Measurements from ENCODE around the gene NUDCD3. TPM values are rescaled to one million over a fixed set of nuclear protein-coding genes. Genes with fewer than 3 reads are reported as not detected.

Gene NUDCD3
- total RNA-seq, 1 donor from 2014 or later = 91.0 TPM

DNA sequence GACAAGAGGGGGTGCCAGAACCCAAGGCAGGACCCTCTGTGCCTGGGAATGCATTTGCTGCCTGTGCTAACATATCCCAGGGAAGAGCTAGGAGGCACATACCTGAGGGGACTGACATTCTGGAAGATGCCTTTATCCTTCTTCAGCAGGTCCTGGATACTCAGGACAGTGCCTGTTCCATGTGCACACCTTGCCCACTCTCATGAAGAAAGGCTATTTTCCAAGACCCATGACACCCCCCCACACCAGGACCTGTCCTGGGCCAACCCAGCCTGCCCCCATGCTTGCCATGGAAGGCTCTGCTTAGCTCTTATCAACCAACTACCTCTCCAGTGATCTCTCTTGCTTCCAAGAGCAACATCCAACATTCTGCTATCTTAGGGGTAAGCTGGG, 97.8 kb downstream of the NUDCD3 start:
- no peak overlapping the region for H3K4me3 ChIP-seq
- ATAC-seq = no peak
- H3K9me3 ChIP-seq = no peaks in the 10 kb centered on the region
- H3K27ac ChIP-seq = no peak overlapping the region
- intact Hi-C loops (cut with DNase I) = no loop called here
- TF ChIP-seq, protein P1, sequence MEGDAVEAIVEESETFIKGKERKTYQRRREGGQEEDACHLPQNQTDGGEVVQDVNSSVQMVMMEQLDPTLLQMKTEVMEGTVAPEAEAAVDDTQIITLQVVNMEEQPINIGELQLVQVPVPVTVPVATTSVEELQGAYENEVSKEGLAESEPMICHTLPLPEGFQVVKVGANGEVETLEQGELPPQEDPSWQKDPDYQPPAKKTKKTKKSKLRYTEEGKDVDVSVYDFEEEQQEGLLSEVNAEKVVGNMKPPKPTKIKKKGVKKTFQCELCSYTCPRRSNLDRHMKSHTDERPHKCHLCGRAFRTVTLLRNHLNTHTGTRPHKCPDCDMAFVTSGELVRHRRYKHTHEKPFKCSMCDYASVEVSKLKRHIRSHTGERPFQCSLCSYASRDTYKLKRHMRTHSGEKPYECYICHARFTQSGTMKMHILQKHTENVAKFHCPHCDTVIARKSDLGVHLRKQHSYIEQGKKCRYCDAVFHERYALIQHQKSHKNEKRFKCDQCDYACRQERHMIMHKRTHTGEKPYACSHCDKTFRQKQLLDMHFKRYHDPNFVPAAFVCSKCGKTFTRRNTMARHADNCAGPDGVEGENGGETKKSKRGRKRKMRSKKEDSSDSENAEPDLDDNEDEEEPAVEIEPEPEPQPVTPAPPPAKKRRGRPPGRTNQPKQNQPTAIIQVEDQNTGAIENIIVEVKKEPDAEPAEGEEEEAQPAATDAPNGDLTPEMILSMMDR (IDR thresholded peaks at IDR 0.05) = no peak
- H3K27me3 ChIP-seq = no peaks in the 10 kb centered on the region
- peaks cover 54% of the 10 kb centered on the region for H3K36me3 ChIP-seq
- no peak for DNase-seq
- H3K4me1 ChIP-seq = peaks cover 8% of the 10 kb centered on the region

DNA sequence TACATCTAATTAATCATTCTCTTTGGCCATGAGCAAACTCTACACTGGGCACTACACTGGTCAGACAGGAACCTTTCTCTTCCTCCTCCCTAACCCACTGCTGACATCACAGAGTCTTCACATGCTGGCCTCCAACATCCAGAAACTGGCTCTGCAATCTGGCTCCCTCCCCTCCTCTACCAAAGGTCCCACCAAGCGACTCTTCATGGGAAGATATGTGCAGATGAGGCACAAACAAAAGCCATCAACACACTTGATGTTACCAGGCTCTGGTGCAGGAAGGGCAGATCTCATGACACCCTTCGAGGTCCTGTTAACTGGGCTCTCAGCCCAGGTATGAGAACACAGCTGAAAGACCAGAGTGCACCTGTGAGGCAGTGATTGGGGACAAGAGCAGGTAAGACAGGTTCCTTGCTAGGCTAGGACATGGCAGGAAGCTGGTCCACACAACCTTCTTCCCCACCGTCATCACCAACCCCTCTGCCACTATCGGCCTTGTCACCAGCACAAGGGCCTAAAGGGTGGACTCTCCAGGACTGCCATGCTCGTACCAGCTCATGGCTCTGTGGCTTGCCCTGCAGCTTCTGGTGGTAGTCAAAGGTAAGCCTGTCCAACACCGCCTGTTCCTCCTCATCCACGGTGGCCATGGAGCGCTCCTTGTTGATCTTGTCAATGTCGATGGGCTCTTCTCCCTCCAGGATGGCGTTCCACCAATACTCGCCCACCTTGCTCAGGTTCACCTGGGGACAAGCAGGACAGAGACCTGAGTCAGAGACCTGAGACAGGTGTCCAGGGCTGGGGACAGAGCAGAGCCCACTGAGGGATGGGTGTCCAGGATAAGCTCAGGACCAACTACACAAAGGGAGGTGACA, 98.5 kb downstream of the NUDCD3 start:
- Histone ChIP-seq H3K27me3 (no peaks in the 10 kb centered on the region), H3K4me1 (peaks cover 2% of the 10 kb centered on the region), H3K9me3 (no peaks in the 10 kb centered on the region), H3K36me3 (peaks cover 59% of the 10 kb centered on the region), H3K27ac (no peak overlapping the region), H3K4me3 (no peak overlapping the region)
- DNase-seq (no peak), ATAC-seq (no peak)
- TF ChIP-seq, protein P1 (IDR thresholded peaks at IDR 0.05) = no peak
- intact Hi-C loops (cut with DNase I) = no loop called here

DNA sequence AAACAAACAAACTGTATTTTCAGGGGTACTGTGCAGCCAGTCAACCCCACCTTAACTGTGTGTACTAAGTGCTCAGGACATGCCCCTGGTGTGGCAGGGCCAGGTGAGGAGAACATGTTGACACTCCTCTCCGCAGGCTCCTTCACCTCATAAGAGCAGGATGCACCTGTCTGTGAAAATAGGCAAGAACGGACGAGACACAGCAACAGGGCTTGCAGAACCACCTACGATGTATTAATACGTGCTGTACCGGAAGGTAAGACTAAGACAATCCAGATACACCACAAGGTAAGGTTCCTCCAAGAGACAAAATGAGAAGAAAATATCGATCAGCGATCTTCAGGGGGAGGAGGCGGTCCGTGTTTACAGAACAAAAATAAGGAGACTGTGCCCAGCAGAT, 99.3 kb downstream of the NUDCD3 start:
- H3K36me3 ChIP-seq = peaks cover 67% of the 10 kb centered on the region
- TF ChIP-seq, protein P1 (IDR thresholded peaks at IDR 0.05) = no peak
- intact Hi-C loops (cut with DNase I) = no loop called here
- no peaks in the 10 kb centered on the region for H3K9me3 ChIP-seq
- H3K27me3 ChIP-seq = no peaks in the 10 kb centered on the region
- H3K4me1 ChIP-seq = no peaks in the 10 kb centered on the region
- no peak for DNase-seq
- H3K4me3 ChIP-seq = no peak overlapping the region
- H3K27ac ChIP-seq = no peak overlapping the region
- ATAC-seq = no peak

DNA sequence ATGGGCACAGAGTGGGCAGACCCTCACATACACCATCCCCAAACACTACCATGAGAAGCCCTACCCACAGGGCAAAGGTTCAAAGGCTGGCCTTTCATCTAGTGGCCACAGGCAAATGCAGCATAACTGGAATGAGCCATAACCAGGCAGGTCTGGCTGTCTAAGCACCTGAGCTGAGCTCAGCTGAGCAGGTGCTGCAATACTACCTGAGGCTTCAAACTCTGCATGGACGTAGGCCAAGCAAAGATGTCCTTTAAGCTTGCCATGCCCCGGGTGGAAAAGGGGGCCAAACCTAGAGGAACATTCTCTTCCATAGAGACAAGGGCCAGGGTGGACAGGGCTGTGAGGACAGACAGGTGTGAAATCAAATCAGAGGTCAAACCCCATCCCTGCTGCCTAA, 99.8 kb downstream of the NUDCD3 start:
- no peak overlapping the region for H3K4me3 ChIP-seq
- intact Hi-C loops (cut with DNase I) = no loop called here
- TF ChIP-seq, protein P1 (IDR thresholded peaks at IDR 0.05) = no peak
- no peak for DNase-seq
- H3K27ac ChIP-seq = no peak overlapping the region
- H3K4me1 ChIP-seq = no peaks in the 10 kb centered on the region
- no peaks in the 10 kb centered on the region for H3K9me3 ChIP-seq
- peaks cover 72% of the 10 kb centered on the region for H3K36me3 ChIP-seq
- no peaks in the 10 kb centered on the region for H3K27me3 ChIP-seq
- no peak for ATAC-seq

DNA sequence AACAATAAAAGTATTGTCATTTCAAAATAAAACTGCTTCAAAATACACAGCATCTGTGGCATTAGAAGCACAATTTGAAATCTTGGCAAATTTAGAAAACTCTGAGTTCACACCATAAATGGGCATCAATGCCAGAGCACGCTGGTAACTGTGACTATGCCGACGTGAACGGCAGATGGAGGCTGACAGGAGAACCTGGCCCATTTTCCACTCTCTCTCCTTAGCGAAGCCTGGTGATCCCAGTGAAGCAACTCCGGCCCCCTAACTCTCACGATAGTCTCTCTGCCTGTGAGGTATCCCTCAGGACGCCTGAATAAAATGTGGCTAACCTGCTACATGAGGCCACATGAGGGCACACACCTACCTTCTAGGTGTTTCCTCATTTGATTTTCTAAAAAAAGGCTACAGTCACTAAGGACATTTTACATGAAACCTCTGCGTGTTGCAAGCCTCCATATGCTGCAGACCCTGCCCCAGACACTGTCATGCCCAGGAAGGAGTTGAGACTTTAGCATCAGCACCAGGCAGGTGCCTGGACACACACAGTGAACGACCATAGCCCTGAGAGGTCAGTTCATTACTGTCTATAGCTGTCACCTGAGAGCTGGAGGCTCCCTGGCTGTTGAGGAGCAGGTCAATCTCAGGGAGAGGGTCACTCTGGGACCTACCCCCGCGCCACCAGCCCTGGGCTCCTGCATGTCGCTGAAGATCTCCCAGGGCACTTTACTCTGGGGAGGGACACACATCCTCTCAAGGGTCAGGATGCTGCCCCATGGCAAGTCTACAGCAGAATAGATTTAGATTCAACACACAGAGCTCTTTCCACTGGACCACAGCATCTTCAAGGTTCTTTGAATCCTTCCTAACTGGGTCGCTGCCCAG, 102.1 kb downstream of the NUDCD3 start:
- Histone ChIP-seq H3K27me3 (no peaks in the 10 kb centered on the region), H3K36me3 (peaks cover 85% of the 10 kb centered on the region), H3K27ac (no peak overlapping the region), H3K4me3 (no peak overlapping the region), H3K9me3 (no peaks in the 10 kb centered on the region), H3K4me1 (no peaks in the 10 kb centered on the region)
- intact Hi-C loops (cut with DNase I) = no loop called here
- DNase-seq (no peak), ATAC-seq (no peak)
- TF ChIP-seq, protein P1 (IDR thresholded peaks at IDR 0.05) = no peak
